ENCODE measurements around the gene MDM2. TPM values are rescaled to one million over a fixed set of nuclear protein-coding genes. Genes with fewer than 3 reads are reported as not detected.

The MDM2 gene
- total and polyA plus RNA-seq, 2 of the 13 experiments (the other 11 are each of a cell fraction or from before 2014, with no cell fraction given) = 29.3 to 314 TPM

GRCh38 chr12:68808388-68809189, 612 bp downstream of the MDM2 start (continued):
- TF ChIP-seq ZNF343 (CRISPR knock-in tag; IDR thresholded peaks at IDR 0.05) (peak; percentile 9; the same call in 1 of the 2 replicates), TAF1 (CRISPR knock-in tag; IDR thresholded peaks at IDR 0.05) (peak; percentile 80), KLF13 (CRISPR knock-in tag; IDR thresholded peaks at IDR 0.05) (no peak)

- Histone ChIP-seq H3K9me3 (ENCODE audit: low read length) (no peaks in the 10 kb centered on the region), H2AFZ (ENCODE audit: low read length) (no peak overlapping the region), H3K79me2 (ENCODE audit: insufficient read depth, low read length) (peaks cover 85% of the 10 kb centered on the region), H3K4me3 (replicated peaks in 1 of 3; ENCODE audit: insufficient read depth in 1 of 3, low read depth in 2 of 3, low read length in 3 of 3) (peak overlapping the region; percentile 82 to 94 (median 88)), H4K20me1 (ENCODE audit: insufficient read depth, low read length) (peaks cover 35% of the 10 kb centered on the region), H3K4me1 (ENCODE audit: insufficient read depth, low read length) (peaks cover 27% of the 10 kb centered on the region), H3K27ac (ENCODE audit: extremely low read length, insufficient read depth, low read length) (peak overlapping the region; percentile 99), H3K36me3 (replicated peaks in 1 of 2; ENCODE audit: control insufficient read depth in 1 of 2, insufficient read depth in 2 of 2, low read length in 2 of 2) (peaks cover 0 to 20% of the 10 kb centered on the region in 2 experiments; a peak in 3 of 5 replicates), H3K9ac (ENCODE audit: insufficient read depth, low read depth, low read length) (peak overlapping the region; percentile 95), H3K4me2 (ENCODE audit: low read depth, low read length) (peak overlapping the region; percentile 68), H3K27me3 (ENCODE audit: control insufficient read depth in 1 of 2, insufficient read depth in 2 of 2, low read length in 2 of 2) (peaks cover 0 to 5% of the 10 kb centered on the region in 2 experiments; a peak in 1 of 5 replicates)
- CTCF ChIA-PET (ENCODE audit: low intra/inter-chr PET ratio, low total read pairs) = interaction anchor here (0.6 kb wide), 1 partner anchor 22 kb away, joined by 3 read pairs; no protein-coding TSS in a partner anchor
- TSS peak; percentile 71 for BruUV-seq (replicated peaks)
- POLR2A ChIA-PET = interaction anchor here (0.7 to 3.3 kb wide), 15 partner anchors 9 to 134 kb away, joined by 3 to 184 read pairs (median 4); partner anchors contain the start of gene SLC35E3
- intact Hi-C loops (cut with micrococcal nuclease; ENCODE audit: unreplicated experiment) (loop anchor here (5.0 kb wide), 1 partner anchor 197 kb away; the partner anchor contains the start of gene RAP1B), in situ Hi-C loops (cut with HindIII; ENCODE audit: extremely low pct_ligation_motif_present, low pct_unique_long_range_greater_than_20kb) (loop anchor here (5.0 kb wide), 1 partner anchor 62 kb away; the partner anchor contains the start of gene SLC35E3)
- ATAC-seq = no peak
- no peak for DNase-seq (ENCODE audit: low spot score)
- WGBS (ENCODE audit: low lambda C conversion rate) = under 1% methylated on average over 12 of the region's 12 CpGs
- FAIRE-seq = no peak
- TF ChIP-seq ZBTB8A (CRISPR knock-in tag; IDR thresholded peaks at IDR 0.05; ENCODE audit: borderline replicate concordance, low read depth) (no peak), HDAC6 (IDR thresholded peaks at IDR 0.05; ENCODE audit: low read depth, low read length) (peak; percentile 25), AFF4 (CRISPR knock-in tag; IDR thresholded peaks at IDR 0.05) (peak; percentile 6; the same call in 1 of the 2 replicates), MBD4 (IDR thresholded peaks at IDR 0.05; ENCODE audit: borderline replicate concordance, low read length) (peak; percentile 54), HMGXB4 (CRISPR knock-in tag; IDR thresholded peaks at IDR 0.05; ENCODE audit: borderline replicate concordance in 1 of 2, low read depth in 1 of 2) (no peak; a peak in 1 of 4 replicates), SSRP1 (CRISPR knock-in tag; IDR thresholded peaks at IDR 0.05) (0 out of 2 replicates have a peak, but pooled peaks have one; percentile 3), KAT7 (CRISPR knock-in tag; IDR thresholded peaks at IDR 0.05; ENCODE audit: borderline replicate concordance) (0 out of 2 replicates have a peak, but pooled peaks have one; percentile 9)
Observed at GRCh38 chr12:68809190-68810026, 1.4 kb downstream of the MDM2 start.

Measured in HepG2 (cell line).